PC-9 (cell line): ENCODE measurements around the gene PACRG. TPM values are rescaled to one million over a fixed set of nuclear protein-coding genes. Genes with fewer than 3 reads are reported as not detected.

Source experiments
- BruUV-seq: library from RNA; stranded (reverse); fragments of 400-500 nt; replicated peaks from 2 replicates; lab custom pipeline; 2021; lab: Mats Ljungman, UMichigan
- CTCF ChIA-PET: fragments of 300-600 bp; sonication (Branson Sonifier 250); formaldehyde crosslinking; loops from one replicate; lab custom pipeline; 2022; ENCODE audit warnings: antibody characterized with exemption; lab: Charles Lee
- POLR2A ChIA-PET: fragments of 300-600 bp; sonication (Branson Sonifier 250); formaldehyde crosslinking; loops from one replicate; lab custom pipeline; 2022; ENCODE audit warnings: antibody characterized with exemption; ENCODE audit not compliant: unreplicated experiment; lab: Charles Lee
- DNase-seq, 2 experiments: peaks; one replicate each; pipeline versions ENCODE4 v3.0.0 to v3.0.0-alpha.2; 2015 to 2022; ENCODE audit warnings: mixed read lengths in 1 of 2
- H2AFZ ChIP-seq: fragments of 200-600 bp; sonication (generic); 2 replicates; pipeline ENCODE4 v1.8.1; 2017; ENCODE audit warnings: antibody characterized with exemption
- H3F3A ChIP-seq: fragments of 200-600 bp; sonication (generic); 2 replicates; pipeline ENCODE4 v1.8.1; 2017; ENCODE audit warnings: antibody characterized with exemption, mild to moderate bottlenecking, low read depth; ENCODE audit not compliant: insufficient read depth
- H3K27ac ChIP-seq: fragments of 200-600 bp; sonication (generic); 2 replicates; pipeline ENCODE4 v1.6.1; 2016; ENCODE audit warnings: mixed run types
- H3K27me3 ChIP-seq: fragments of 200-600 bp; sonication (generic); 2 replicates; pipeline ENCODE4 v1.6.1; 2016; ENCODE audit warnings: low read depth, mixed run types; ENCODE audit not compliant: insufficient read depth
- H3K36me3 ChIP-seq: fragments of 200-600 bp; sonication (generic); 2 replicates; pipeline ENCODE4 v1.6.1; 2016; ENCODE audit warnings: low read depth, mixed run types
- H3K4me1 ChIP-seq: fragments of 200-600 bp; sonication (generic); replicated peaks from 2 replicates; pipeline ENCODE4 v1.6.1; 2016; ENCODE audit warnings: mixed run types; ENCODE audit not compliant: insufficient read depth
- H3K4me2 ChIP-seq: fragments of 200-600 bp; sonication (generic); 2 replicates; pipeline ENCODE4 v1.6.1; 2017; ENCODE audit warnings: mixed run types
- H3K4me3 ChIP-seq: fragments of 200-600 bp; sonication (generic); 2 replicates; pipeline ENCODE4 v1.6.1; 2016; ENCODE audit warnings: mixed run types
- H3K79me2 ChIP-seq: fragments of 200-600 bp; sonication (generic); 2 replicates; pipeline ENCODE4 v1.6.1; 2017; ENCODE audit warnings: low read depth, mixed run types
- H3K9me2 ChIP-seq: fragments of 200-600 bp; sonication (generic); 2 replicates; pipeline ENCODE4 v1.8.1; 2017; ENCODE audit warnings: mild to moderate bottlenecking; ENCODE audit not compliant: insufficient read depth
- H3K9me3 ChIP-seq: fragments of 200-600 bp; sonication (generic); 2 replicates; pipeline ENCODE4 v1.8.1; 2016; ENCODE audit warnings: low read depth; ENCODE audit not compliant: insufficient read depth
- H4K20me1 ChIP-seq: fragments of 200-600 bp; sonication (generic); 2 replicates; pipeline ENCODE4 v1.8.1; 2017; ENCODE audit not compliant: insufficient read depth
- CTCF ChIP-seq: fragments of 200-600 bp; sonication (generic); conservative IDR thresholded peaks from 2 replicates; pipeline ENCODE4 v1.6.1; 2017; ENCODE audit warnings: mixed run types, antibody characterized with exemption, mild to moderate bottlenecking, moderate library complexity
- EZH2 ChIP-seq: fragments of 200-600 bp; sonication (generic); IDR thresholded peaks from 2 replicates; pipeline ENCODE4 v1.8.0; 2017; ENCODE audit warnings: antibody characterized with exemption, low read depth
- intact Hi-C: fragments of 100-400 bp; cut with micrococcal nuclease; formaldehyde crosslinking; loops from one replicate; pipeline ENCODE4 v1.10.0; 2022; ENCODE audit not compliant: unreplicated experiment
- total RNA-seq: library from RNA; stranded (reverse); gene quantifications from 2 replicates; pipeline ENCODE4 v1.2.3, GENCODE V29; 2021

PACRG gene
- total RNA-seq, 1 experiment from 2014 or later, result not detected

GRCh38 chr6:163017801-163018200 is 290.0 kb downstream of the PACRG start:
- no peak for TF ChIP-seq CTCF
- TF ChIP-seq EZH2, result no peak
- no peaks in the 10 kb centered on the region for H3F3A ChIP-seq
- ChIA-PET CTCF (no interaction called here), POLR2A (no interaction called here)
- no peaks in the 10 kb centered on the region for H4K20me1 ChIP-seq
- no peaks in the 10 kb centered on the region for H3K36me3 ChIP-seq
- H3K79me2 ChIP-seq, result no peaks in the 10 kb centered on the region
- no peak overlapping the region for H2AFZ ChIP-seq
- H3K9me3 ChIP-seq, result no peaks in the 10 kb centered on the region
- DNase-seq, result no peak
- intact Hi-C loops, result no loop called here
- peaks cover 32% of the 10 kb centered on the region for H3K27me3 ChIP-seq
- no peak overlapping the region for H3K4me2 ChIP-seq
- BruUV-seq, result no TSS peak
- H3K4me1 ChIP-seq, result no peaks in the 10 kb centered on the region
- H3K27ac ChIP-seq, result no peak overlapping the region
- H3K4me3 ChIP-seq, result no peak overlapping the region
- H3K9me2 ChIP-seq, result no peaks in the 10 kb centered on the region

- TF ChIP-seq CTCF (no peak), EZH2 (no peak)
- Histone ChIP-seq H3K9me3 (no peaks in the 10 kb centered on the region), H4K20me1 (no peaks in the 10 kb centered on the region), H2AFZ (no peak overlapping the region), H3K79me2 (no peaks in the 10 kb centered on the region), H3K4me2 (no peak overlapping the region), H3K9me2 (no peaks in the 10 kb centered on the region), H3K36me3 (no peaks in the 10 kb centered on the region), H3K4me3 (no peak overlapping the region), H3K4me1 (no peaks in the 10 kb centered on the region), H3K27ac (no peak overlapping the region), H3F3A (no peaks in the 10 kb centered on the region), H3K27me3 (peaks cover 32% of the 10 kb centered on the region)
- DNase-seq, result no peak
- ChIA-PET CTCF (no interaction called here), POLR2A (no interaction called here)
- no TSS peak for BruUV-seq
- intact Hi-C loops, result no loop called here
Observed at GRCh38 chr6:163019926-163020325, 292.2 kb downstream of the PACRG start.

- no peaks in the 10 kb centered on the region for H4K20me1 ChIP-seq
- intact Hi-C loops, result no loop called here
- no peaks in the 10 kb centered on the region for H3K9me3 ChIP-seq
- TF ChIP-seq EZH2, result no peak
- no peak for TF ChIP-seq CTCF
- no peak overlapping the region for H3K27ac ChIP-seq
- H3K27me3 ChIP-seq, result peaks cover 32% of the 10 kb centered on the region
- DNase-seq, result no peak
- H3K9me2 ChIP-seq, result no peaks in the 10 kb centered on the region
- CTCF ChIA-PET, result no interaction called here
- no peak overlapping the region for H3K4me2 ChIP-seq
- H2AFZ ChIP-seq, result no peak overlapping the region
- H3K79me2 ChIP-seq, result no peaks in the 10 kb centered on the region
- H3K4me1 ChIP-seq, result no peaks in the 10 kb centered on the region
- H3K36me3 ChIP-seq, result no peaks in the 10 kb centered on the region
- POLR2A ChIA-PET, result no interaction called here
- no TSS peak for BruUV-seq
- no peaks in the 10 kb centered on the region for H3F3A ChIP-seq
- no peak overlapping the region for H3K4me3 ChIP-seq
Observed at GRCh38 chr6:163021054-163021453, 293.3 kb downstream of the PACRG start.
